ENCODE data around the gene CELSR1.

The CELSR1 gene

GRCh38 chr22:46575911-46576555 is 38.6 kb upstream of the CELSR1 start:
- DNase-seq, result no peak

DNA sequence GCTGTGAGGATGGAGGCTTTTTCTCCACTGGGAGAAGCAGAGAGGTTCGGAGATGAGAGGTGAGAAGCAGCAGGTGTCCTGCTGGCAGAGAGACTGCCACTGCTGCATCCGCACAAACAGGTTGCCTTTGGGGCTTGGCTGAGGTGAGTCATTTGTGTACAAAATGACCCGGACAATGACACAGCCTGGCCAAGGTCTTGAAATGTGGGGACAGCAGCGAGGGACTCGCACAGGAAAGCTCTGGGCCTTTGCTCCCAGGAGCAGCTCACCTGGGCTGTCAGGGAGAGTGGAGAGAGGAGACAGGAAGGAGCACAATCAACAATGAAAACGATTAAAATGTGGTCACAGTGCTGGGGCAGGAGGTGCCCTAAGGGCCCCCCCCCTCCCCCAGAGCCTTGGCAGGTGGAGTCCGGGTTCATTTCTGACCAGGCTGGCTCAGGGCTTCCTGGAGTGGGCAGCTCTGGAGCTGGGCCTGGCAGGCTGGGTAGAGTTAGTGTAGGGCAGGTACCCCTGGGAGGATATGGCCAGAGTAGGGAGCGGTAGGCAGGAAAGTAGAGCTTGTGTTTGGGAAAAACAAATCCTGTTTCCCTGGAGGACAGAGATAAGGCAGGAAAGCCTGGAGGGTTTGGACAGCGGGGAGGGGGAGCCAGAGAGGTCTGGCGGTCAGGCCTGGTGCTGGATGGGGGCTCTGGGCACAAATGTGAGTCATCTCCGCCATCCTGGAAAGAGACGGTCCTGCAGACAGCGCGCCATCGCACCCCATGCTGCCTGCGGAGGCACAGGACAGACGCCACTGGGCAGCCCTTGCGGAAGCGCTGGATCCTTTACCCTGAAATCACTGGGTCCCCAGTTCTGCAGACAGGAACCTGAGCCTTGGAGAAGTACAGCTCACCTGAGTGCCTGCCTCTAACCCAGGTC is 37.8 kb upstream of the CELSR1 start:
- no peak for DNase-seq

DNA sequence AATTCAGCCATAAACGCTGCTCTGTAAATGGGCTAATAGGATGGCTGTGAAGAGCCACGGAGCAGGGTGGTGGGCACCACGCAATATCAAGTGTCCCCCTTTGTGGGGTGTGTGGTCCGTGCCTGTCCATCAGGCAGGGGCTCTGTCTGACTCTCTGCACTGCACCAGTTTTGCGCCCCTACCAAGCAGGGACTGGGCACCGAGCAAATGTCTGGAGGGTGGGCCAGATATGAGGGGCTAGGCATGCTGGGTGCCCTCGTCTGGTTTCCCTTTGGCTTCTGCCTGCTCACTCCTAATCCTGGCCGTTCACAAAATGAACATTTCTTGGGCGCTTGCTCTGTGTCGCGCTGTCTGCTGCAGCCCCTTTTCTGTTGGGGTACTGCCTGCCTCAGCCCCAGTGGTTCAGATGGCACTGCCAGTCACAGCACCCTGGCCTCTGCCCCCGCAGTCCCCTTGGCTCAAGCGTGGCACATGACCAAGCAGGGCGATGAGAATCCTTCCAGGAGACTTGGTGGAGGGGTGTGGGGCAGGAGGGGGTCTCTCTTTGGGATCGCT is 37.1 kb upstream of the CELSR1 start:
- no peak for DNase-seq

- no peak for DNase-seq
These were observed 36.5 kb upstream of the CELSR1 start for GRCh38 chr22:46573781-46574437.

- DNase-seq, result no peak
These were observed 35.7 kb upstream of the CELSR1 start for GRCh38 chr22:46572911-46573780.

- DNase-seq, result no peak
These were observed 34.3 kb upstream of the CELSR1 start for GRCh38 chr22:46571642-46572250.

DNA sequence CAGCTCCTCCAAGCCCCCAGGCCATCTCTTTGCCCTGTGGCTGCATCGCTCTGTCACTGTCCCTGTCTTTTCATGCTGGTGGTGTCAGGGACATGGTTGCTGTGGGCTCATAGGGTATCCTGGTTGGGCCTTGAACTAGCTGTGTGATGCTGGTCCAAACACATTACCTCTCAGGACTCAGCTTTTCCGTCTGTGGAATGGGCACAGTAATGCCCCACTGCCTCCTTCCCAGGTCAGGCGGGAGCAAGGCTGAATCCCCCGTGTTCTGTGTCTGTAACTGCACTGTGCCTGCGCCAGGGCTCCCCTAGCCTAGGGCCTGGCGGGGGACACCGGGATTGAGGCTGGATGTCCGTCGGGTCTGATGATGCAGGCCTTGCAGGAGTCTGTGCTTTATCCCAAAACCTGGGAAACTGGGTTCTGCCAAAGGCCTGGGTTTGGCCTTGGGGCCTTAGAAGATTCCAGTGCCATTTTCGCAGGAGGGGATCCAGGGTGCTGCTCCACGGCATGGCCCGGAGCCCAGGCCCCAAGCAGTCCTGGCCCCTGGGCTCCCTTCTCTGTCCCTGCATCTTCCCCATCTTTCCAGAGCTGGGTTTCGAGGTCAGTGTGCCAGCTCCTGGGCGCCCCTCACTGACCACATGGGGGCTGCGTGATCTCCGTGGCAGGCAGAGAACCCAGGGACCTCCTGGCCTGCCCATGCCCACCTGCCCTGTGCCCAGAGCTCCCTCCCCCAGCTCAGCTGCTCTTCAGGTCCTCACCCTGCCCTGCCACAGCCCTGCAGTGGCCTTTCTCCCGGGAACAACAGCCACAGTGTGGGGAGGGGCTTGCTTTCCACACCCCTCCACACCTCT is 32.7 kb upstream of the CELSR1 start:
- DNase-seq, result no peak

- no peak for DNase-seq
These were observed 31.8 kb upstream of the CELSR1 start for GRCh38 chr22:46569055-46569847.

GRCh38 chr22:46568102-46568809 is 30.8 kb upstream of the CELSR1 start:
- DNase-seq, result no peak

GRCh38 chr22:46567471-46567870 is 30.1 kb upstream of the CELSR1 start:
- DNase-seq, result no peak

GRCh38 chr22:46564084-46564714 is 26.8 kb upstream of the CELSR1 start:
- DNase-seq, result no peak

GRCh38 chr22:46563381-46564083 is 26.1 kb upstream of the CELSR1 start:
- DNase-seq, result no peak

DNA sequence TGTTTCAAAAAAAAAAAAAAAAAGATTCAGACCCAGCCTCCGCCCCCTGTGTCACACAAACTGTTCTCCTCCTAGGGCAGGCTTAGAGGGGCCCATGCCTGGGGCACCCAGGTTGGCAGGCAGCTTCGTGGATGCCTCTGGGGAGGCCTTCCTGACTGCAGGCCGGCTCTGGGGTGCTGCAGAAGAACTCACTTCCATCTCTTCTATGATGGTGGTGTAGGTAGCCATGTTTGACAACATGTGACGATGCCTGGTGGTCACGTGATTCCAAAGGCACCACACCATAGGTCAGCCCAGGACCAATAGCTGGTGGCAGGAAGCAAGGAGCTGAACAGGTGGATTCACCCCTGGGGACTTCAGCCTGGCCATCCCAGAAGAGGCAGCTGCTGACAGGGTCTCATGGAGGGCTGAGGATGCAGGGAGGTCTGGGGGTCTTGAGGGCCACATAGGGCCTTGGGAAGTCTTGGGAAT is 24.1 kb upstream of the CELSR1 start:
- DNase-seq, result no peak

GRCh38 chr22:46560696-46561295 is 23.4 kb upstream of the CELSR1 start:
- DNase-seq, result no peak

GRCh38 chr22:46557736-46558480 is 20.5 kb upstream of the CELSR1 start:
- DNase-seq, result no peak

DNA sequence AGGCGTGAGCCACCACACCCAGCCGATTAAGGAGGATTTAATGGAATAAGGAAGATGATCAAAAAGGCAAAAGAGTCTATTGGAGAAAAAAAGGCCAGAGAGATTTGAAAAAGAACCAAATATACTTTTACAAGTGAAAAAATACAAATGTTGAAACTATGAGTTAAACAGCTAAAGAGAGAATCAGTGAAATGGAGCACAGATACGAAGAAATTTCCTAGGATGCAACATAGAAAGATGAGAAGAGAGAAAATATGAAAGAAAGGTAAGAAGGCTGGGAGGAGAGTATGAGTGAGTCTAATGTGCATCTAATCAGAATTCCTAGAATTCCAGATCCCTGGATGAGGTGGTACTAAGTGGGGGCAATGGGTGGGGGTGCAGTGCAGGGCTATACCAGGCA is 19.4 kb upstream of the CELSR1 start:
- no peak for DNase-seq

GRCh38 chr22:46553189-46553588 is 15.8 kb upstream of the CELSR1 start:
- DNase-seq, result no peak

All from NCI-H1092 (cell line).